ENCODE results near the gene AAMP.
A peak's percentile ranks its signal among the peaks of the same experiment; 100 is the strongest.

Gene AAMP

GRCh38 chr2:218289639-218290315 lies 19.8 kb upstream of the AAMP start:
- no peak for TF ChIP-seq CTCF (IDR thresholded peaks at IDR 0.05; ENCODE audit: control insufficient read depth, extremely low read depth, insufficient read depth)
- DNase-seq (ENCODE audit: low read depth), result no peak
- H3K4me3 ChIP-seq (ENCODE audit: low read depth, low read length), result no peak overlapping the region

GRCh38 chr2:218286570-218287459 lies 16.9 kb upstream of the AAMP start:
- TF ChIP-seq CTCF (IDR thresholded peaks at IDR 0.05; ENCODE audit: control insufficient read depth, extremely low read depth, insufficient read depth), result no peak
- DNase-seq (ENCODE audit: low read depth), result peak; percentile 69
- peak overlapping the region; percentile 1; the same call in 1 of the 2 replicates for H3K4me3 ChIP-seq (ENCODE audit: low read depth, low read length)

DNA sequence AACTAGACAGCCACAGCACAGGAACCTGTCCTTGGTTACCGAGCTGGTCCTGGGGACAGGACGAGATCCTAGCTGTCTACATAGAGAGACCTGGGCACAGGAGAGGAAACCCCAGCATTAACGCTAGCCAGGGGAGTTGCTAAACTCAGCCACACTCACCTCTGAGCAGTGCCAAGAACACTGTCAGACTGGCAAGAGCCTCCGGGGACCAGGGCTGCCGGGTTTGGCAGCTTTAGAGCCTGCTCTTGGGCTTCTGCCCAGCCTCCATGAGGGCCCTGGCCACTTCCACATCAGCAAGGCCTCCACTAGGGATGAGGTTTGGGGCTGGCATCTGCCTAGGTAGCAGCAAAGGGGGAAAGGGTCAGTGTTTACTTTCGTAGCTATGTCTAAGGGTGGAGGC lies 15.7 kb upstream of the AAMP start:
- peak; percentile 73 for DNase-seq (ENCODE audit: low read depth)
- H3K4me3 ChIP-seq (ENCODE audit: low read depth, low read length), result no peak overlapping the region
- no peak for TF ChIP-seq CTCF (IDR thresholded peaks at IDR 0.05; ENCODE audit: control insufficient read depth, extremely low read depth, insufficient read depth)

GRCh38 chr2:218284106-218284811 lies 14.3 kb upstream of the AAMP start:
- no peak for DNase-seq (ENCODE audit: low read depth)

DNA sequence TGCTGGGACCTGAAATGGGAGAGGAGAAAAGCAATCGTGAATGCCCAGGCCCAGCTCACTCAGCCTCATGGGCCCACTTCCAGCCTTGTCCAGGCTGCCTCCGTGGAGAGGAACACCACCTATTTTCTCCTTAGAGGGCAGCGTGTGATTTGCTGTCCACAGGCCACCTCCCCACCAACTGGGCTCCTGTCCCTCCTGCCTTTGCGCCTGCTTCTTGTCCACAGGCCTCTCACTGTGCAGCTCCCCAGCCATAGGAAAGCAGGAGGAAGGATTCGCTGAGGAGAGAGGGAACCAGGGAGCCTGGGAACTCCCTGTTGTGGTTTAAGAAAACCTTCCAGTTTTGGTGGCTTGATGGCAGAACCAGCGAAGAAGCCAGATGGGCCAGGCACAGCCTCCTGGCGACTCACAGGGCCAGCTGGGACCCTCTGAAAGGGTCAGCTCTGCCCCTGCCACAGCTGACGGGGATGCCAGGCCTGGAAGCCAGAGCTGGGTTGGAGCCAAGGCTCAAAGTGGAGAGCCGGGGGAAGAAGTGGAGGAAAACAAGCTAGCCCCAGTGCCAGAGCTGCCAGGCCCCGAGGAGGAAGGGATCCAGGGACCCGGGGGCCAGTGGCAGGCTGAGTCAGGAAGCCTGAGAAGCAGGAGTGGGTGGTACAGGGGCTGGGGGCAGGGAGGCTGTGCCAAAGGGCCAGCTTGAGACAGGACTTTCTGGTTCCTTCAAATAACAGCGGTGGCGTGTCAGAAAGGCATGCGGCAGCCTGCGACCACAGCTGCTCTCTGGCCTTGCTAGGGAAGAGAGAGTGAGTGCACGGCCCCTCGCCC lies 12.4 kb upstream of the AAMP start:
- TF ChIP-seq CTCF (IDR thresholded peaks at IDR 0.05; ENCODE audit: control insufficient read depth, extremely low read depth, insufficient read depth), result no peak
- peak; percentile 38 for DNase-seq (ENCODE audit: low read depth)
- H3K4me3 ChIP-seq (ENCODE audit: low read depth, low read length), result no peak overlapping the region

More at GRCh38 chr2:218284106-218284811, 14.3 kb upstream of the AAMP start:
- no peak overlapping the region for H3K4me3 ChIP-seq (ENCODE audit: low read depth, low read length)
- no peak for TF ChIP-seq CTCF (IDR thresholded peaks at IDR 0.05; ENCODE audit: control insufficient read depth, extremely low read depth, insufficient read depth)

DNA sequence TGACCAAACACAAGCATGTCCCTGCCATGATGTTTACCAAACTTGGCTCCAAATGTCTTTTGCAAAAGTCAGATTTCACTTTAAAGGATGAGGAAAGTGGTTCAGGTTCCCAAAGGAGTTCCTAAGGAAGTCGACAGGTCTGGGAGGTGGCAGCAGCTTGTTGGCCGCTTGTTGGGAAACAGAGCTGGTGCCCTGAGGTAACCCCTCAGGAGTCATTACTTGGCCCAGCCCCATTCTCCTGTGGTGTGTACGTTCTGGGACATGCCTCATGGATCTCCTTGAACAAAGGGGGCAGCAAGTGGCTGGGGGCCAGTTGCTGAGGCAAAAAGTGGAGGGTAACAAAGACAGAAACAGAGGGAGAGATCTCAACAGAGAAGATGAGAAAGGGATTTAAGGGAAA lies 11.5 kb upstream of the AAMP start:
- no peak overlapping the region for H3K4me3 ChIP-seq (ENCODE audit: low read depth, low read length)
- TF ChIP-seq CTCF (IDR thresholded peaks at IDR 0.05; ENCODE audit: control insufficient read depth, extremely low read depth, insufficient read depth), result no peak
- DNase-seq (ENCODE audit: low read depth), result no peak
